Neutrophil (primary cell): ENCODE data around the gene PAPOLG.
"Not testable (repeated sequence)": the region's sequence is repeated elsewhere in the genome, so short reads cannot be mapped to it uniquely, and the experiment has no call there.

ENCODE experiments used
- H3K27ac ChIP-seq: fragments of 200-600 bp; sonication (generic); 2 replicates; pipeline ENCODE4 v1.5.1; 2016; ENCODE audit warnings: mild to moderate bottlenecking, moderate library complexity
- H3K27me3 ChIP-seq: fragments of 200-600 bp; sonication (generic); 2 replicates; pipeline ENCODE4 v1.6.0; 2016; ENCODE audit warnings: mild to moderate bottlenecking
- H3K36me3 ChIP-seq: fragments of 200-600 bp; sonication (generic); 2 replicates; pipeline ENCODE4 v1.5.1; 2017
- H3K4me1 ChIP-seq, 2 experiments: fragments of 200-600 bp in 1 of 2; sonication (generic) in 1 of 2; 1 replicate in 1 of 2; 2 replicates in 1 of 2; pipeline versions ENCODE4 v1.5.1 to v1.6.1; 2013 to 2016; ENCODE audit warnings: low read depth in 1 of 2, low read length in 1 of 2, mild to moderate bottlenecking in 1 of 2, moderate library complexity in 1 of 2; ENCODE audit not compliant: control insufficient read depth in 1 of 2, insufficient read depth in 1 of 2
- H3K4me3 ChIP-seq, 2 experiments: fragments of 200-600 bp in 1 of 2; sonication (generic) in 1 of 2; 1 replicate in 1 of 2; 2 replicates in 1 of 2; pipeline ENCODE4 v1.5.1; 2013 to 2016; ENCODE audit warnings: low read depth in 1 of 2, low read length in 1 of 2, mild to moderate bottlenecking in 1 of 2, moderate library complexity in 1 of 2
- H3K9me3 ChIP-seq: fragments of 200-600 bp; sonication (generic); 2 replicates; pipeline ENCODE4 v1.5.1; 2016
- TF ChIP-seq, protein P1 (sequence below): fragments of 200-600 bp; sonication (generic); IDR thresholded peaks from 2 replicates; pipeline ENCODE4 v1.5.1; 2016; ENCODE audit warnings: antibody characterized with exemption

PAPOLG gene

DNA sequence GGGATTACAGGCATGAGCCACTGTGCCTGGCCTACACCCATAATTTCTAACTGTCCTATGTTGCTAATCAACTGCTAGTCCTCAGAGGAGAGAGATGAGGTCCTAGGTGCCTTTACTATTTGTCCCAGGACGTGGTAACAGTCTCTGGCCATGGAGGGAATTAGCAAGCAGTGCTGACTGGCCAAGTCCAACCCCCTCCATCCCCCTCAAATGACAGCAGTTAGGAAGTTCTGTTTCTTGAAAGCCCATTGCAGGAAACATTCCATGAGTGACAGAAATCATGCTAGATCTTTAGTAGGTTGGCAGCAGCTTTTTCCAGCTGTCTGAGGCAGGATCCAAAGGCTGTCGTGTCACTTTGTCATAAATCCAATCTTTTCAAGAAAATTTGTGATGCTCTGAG lies 69.6 kb downstream of the PAPOLG start:
- H3K9me3 ChIP-seq = no peaks in the 10 kb centered on the region
- no peaks in the 10 kb centered on the region for H3K4me1 ChIP-seq
- TF ChIP-seq, protein P1, sequence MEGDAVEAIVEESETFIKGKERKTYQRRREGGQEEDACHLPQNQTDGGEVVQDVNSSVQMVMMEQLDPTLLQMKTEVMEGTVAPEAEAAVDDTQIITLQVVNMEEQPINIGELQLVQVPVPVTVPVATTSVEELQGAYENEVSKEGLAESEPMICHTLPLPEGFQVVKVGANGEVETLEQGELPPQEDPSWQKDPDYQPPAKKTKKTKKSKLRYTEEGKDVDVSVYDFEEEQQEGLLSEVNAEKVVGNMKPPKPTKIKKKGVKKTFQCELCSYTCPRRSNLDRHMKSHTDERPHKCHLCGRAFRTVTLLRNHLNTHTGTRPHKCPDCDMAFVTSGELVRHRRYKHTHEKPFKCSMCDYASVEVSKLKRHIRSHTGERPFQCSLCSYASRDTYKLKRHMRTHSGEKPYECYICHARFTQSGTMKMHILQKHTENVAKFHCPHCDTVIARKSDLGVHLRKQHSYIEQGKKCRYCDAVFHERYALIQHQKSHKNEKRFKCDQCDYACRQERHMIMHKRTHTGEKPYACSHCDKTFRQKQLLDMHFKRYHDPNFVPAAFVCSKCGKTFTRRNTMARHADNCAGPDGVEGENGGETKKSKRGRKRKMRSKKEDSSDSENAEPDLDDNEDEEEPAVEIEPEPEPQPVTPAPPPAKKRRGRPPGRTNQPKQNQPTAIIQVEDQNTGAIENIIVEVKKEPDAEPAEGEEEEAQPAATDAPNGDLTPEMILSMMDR = no peak
- no peaks in the 10 kb centered on the region for H3K27me3 ChIP-seq
- no peak overlapping the region for H3K27ac ChIP-seq
- H3K36me3 ChIP-seq = no peaks in the 10 kb centered on the region
- H3K4me3 ChIP-seq = no peak overlapping the region

DNA sequence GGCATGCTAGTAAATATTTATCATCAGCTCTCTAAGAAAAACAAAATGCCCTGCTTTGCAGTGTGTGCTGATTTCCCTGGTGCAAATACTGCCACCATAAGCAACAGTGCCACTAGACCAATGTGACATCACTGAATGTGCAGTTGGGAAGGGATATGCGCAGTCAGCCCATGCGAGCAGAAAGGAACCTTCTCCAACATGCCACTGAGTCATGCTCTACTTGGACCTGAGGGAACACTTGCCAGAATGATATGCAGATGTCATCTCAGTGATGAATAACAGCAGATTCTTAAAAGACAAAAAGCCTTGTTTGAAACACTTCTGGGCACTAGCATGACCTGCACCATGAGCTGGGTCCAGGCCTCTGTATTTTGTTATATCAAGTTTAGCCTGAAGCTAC lies 70.0 kb downstream of the PAPOLG start:
- TF ChIP-seq, protein P1 = no peak
- Histone ChIP-seq H3K4me3 (no peak overlapping the region), H3K27ac (no peak overlapping the region), H3K4me1 (no peaks in the 10 kb centered on the region), H3K9me3 (no peaks in the 10 kb centered on the region), H3K27me3 (no peaks in the 10 kb centered on the region), H3K36me3 (no peaks in the 10 kb centered on the region)

DNA sequence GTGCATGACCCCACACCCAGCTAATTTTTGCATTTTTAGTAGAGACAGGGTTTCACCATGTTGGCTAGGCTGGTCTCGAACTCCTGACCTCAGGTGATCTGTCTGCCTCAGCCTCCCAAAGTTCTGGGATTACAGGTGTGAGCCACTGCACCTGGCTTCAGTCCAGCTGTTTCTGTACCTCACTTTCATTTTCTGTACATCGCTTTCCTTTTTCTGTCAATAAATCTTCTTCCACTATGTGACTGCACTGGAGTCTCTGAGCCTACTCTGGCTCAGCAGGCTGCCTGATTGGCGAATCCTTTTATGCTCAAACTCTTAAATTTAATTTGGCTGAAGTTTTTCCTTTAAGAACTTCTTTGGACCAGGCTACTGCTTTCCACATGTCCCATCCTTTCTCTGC lies 70.8 kb downstream of the PAPOLG start:
- H3K4me3 ChIP-seq, H3K36me3 ChIP-seq, H3K4me1 ChIP-seq, H3K27ac ChIP-seq, H3K9me3 ChIP-seq, H3K27me3 ChIP-seq: not testable (repeated sequence)

DNA sequence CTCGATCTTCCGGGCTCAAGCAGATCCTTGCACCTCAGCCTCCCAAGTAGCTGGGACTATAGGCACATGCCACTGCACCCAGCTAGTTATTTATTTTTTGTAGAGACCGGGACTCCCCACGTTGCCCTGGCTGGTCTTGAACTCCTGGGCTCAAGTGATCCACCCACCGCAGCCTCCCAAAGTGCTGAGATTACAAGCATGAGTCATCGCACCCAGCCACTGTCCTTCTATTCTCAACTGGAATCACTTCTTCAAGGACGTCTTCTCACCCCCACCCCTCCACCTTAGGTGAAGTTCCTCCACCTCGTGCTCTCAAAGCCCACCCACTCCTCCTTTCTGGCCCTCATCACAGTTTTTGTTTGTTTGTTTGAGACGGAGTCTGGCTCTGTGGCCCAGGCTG lies 71.3 kb downstream of the PAPOLG start:
- no peaks in the 10 kb centered on the region for H3K4me1 ChIP-seq
- no peak overlapping the region for H3K4me3 ChIP-seq
- no peaks in the 10 kb centered on the region for H3K36me3 ChIP-seq
- no peaks in the 10 kb centered on the region for H3K9me3 ChIP-seq
- H3K27ac ChIP-seq = no peak overlapping the region
- TF ChIP-seq, protein P1 = no peak
- H3K27me3 ChIP-seq = no peaks in the 10 kb centered on the region

DNA sequence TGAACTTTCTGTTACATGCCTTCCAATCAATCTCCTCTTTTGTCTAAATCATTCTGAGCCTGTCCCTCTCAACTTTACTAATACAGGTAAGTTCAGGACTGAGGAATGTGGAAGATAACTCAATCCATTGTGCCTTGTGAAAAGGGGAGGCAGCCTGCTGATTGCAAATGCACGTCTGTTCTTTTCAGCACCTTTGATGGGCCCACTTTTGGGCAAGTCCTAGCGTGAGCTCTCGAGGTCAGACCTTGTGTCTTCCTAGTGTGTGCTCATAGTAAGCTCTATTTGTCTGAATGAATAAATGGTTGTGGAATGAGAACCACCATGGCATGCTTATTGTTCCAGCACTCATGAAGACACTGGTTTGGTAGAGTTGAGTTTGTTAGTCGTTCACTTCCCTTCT lies 74.9 kb downstream of the PAPOLG start:
- no peaks in the 10 kb centered on the region for H3K36me3 ChIP-seq
- H3K27ac ChIP-seq = no peak overlapping the region
- no peaks in the 10 kb centered on the region for H3K27me3 ChIP-seq
- H3K9me3 ChIP-seq = no peaks in the 10 kb centered on the region
- peaks cover 0 to under 1% of the 10 kb centered on the region in 2 experiments for H3K4me1 ChIP-seq
- H3K4me3 ChIP-seq = no peak overlapping the region
- TF ChIP-seq, protein P1 = no peak

DNA sequence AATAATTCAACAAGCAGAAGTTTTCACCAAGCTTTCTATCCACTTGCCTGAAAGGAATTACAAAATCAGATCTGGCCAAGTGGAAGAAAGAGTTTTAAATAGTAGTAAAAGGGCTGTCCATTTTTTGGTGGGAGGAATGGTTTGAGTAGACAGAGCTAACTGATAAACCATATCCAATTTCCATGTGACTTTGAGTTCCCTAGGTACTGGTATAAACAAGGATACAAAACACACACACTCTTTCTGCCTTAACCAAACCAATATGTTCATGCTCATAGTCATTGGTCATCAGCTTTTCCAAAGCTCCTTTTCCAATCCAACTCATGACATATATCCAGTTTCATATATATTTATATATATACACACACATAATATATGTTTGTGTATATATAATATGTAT lies 75.9 kb downstream of the PAPOLG start:
- H3K9me3 ChIP-seq = no peaks in the 10 kb centered on the region
- H3K4me1 ChIP-seq = peaks cover 8 to 10% of the 10 kb centered on the region in 2 experiments
- no peak overlapping the region for H3K4me3 ChIP-seq
- no peaks in the 10 kb centered on the region for H3K27me3 ChIP-seq
- H3K27ac ChIP-seq = no peak overlapping the region
- TF ChIP-seq, protein P1 = no peak
- H3K36me3 ChIP-seq = no peaks in the 10 kb centered on the region
